PC-3 (cell line): ENCODE results near the gene MED12L.

Source experiments
- EZH2phosphoT487 ChIP-seq: fragments of 300-600 bp; sonication (generic); IDR thresholded peaks from 2 replicates; pipeline ENCODE4 v1.6.1; 2018; ENCODE audit warnings: mild to moderate bottlenecking, antibody characterized with exemption, low read length, borderline replicate concordance
- TF ChIP-seq, protein P1 (sequence below): fragments of 300-600 bp; sonication (generic); conservative IDR thresholded peaks from 2 replicates; pipeline ENCODE4 v1.5.1; 2017; ENCODE audit warnings: antibody characterized with exemption, low read depth, mild to moderate bottlenecking, low read length

DNA sequence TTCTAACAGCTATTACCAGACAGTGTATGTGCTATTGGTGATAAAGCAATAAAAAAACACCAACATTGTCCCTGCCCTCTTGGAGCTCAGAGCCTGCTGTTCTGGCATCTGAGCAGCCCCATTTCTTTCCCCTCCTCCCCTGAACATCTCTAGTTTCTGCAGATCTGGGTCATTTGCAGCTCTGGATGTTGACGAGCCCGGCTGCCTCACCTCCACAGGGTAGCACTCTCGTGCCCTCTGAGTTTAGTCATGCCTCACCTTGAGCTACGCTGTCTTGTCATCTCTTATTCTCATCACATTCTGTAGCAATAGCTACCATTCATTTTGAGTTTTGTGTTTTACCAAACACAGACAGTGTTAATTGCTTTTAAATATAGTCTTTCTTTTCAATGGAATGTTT, 147.5 kb downstream of the MED12L start:
- TF ChIP-seq, protein P1, sequence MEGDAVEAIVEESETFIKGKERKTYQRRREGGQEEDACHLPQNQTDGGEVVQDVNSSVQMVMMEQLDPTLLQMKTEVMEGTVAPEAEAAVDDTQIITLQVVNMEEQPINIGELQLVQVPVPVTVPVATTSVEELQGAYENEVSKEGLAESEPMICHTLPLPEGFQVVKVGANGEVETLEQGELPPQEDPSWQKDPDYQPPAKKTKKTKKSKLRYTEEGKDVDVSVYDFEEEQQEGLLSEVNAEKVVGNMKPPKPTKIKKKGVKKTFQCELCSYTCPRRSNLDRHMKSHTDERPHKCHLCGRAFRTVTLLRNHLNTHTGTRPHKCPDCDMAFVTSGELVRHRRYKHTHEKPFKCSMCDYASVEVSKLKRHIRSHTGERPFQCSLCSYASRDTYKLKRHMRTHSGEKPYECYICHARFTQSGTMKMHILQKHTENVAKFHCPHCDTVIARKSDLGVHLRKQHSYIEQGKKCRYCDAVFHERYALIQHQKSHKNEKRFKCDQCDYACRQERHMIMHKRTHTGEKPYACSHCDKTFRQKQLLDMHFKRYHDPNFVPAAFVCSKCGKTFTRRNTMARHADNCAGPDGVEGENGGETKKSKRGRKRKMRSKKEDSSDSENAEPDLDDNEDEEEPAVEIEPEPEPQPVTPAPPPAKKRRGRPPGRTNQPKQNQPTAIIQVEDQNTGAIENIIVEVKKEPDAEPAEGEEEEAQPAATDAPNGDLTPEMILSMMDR = no peak
- no peak for TF ChIP-seq EZH2phosphoT487
